HepG2 (cell line): ENCODE results near the gene LIPC. TPM values are rescaled to one million over a fixed set of nuclear protein-coding genes. Genes with fewer than 3 reads are reported as not detected.

Experiments used
- ATAC-seq: fragments of 200-7000 bp; cut with Tn5 transposase; 3 replicates; pipeline ENCODE4 v1.9.1; 2020; ENCODE audit warnings: mild to moderate bottlenecking, moderate library complexity
- BruUV-seq: library from RNA; stranded (reverse); fragments of 400-500 nt; replicated peaks from 2 replicates; lab custom pipeline; 2021; lab: Mats Ljungman, UMichigan
- CTCF ChIA-PET: fragments of 300-600 bp; formaldehyde crosslinking; extraction: SDS; loops from one replicate; lab custom pipeline; 2021; ENCODE audit warnings: low total read pairs, inconsistent platforms, low intra/inter-chr PET ratio; lab: Yijun Ruan, JAX
- POLR2A ChIA-PET: fragments of 350-600 bp; sonication (Branson Sonifier 250); formaldehyde crosslinking; loops from one replicate; lab custom pipeline; 2020; ENCODE audit warnings: antibody characterized with exemption, inconsistent platforms; lab: Yijun Ruan, JAX
- DNase-seq: peaks from one replicate; pipeline ENCODE4 v3.0.0-alpha.2; 2015; ENCODE audit warnings: low spot score
- FAIRE-seq: peaks from 3 replicates; lab custom pipeline; 2011; peaks lifted over from hg19 to GRCh38; lab: Jason Lieb, UNC
- H2AFZ ChIP-seq: one replicate; pipeline ENCODE4 v1.6.1; 2011; ENCODE audit warnings: low read length, inconsistent platforms
- H3K27ac ChIP-seq: fragments of 300-600 bp; 3 replicates; pipeline ENCODE4 v1.8.0; 2011; ENCODE audit warnings: mixed run types, mild to moderate bottlenecking, mixed read lengths, low read length, inconsistent platforms; ENCODE audit not compliant: insufficient read depth; ENCODE audit errors: extremely low read length
- H3K27me3 ChIP-seq, 2 experiments: fragments of 200-600 bp in 1 of 2; 2 replicates in 1 of 2; 3 replicates in 1 of 2; pipeline versions ENCODE4 v1.6.0 to v1.8.0; 2011; ENCODE audit warnings: low read length in 2 of 2, mild to moderate bottlenecking in 2 of 2, moderate library complexity in 2 of 2, inconsistent platforms in 1 of 2; ENCODE audit not compliant: insufficient read depth in 2 of 2, control insufficient read depth in 1 of 2
- H3K36me3 ChIP-seq, 2 experiments: fragments of 200-600 bp in 1 of 2; replicated peaks in 1 of 2; 2 replicates in 1 of 2; 3 replicates in 1 of 2; pipeline versions ENCODE4 v1.5.1 to v1.8.0; 2011; ENCODE audit warnings: low read length in 2 of 2, inconsistent platforms in 1 of 2; ENCODE audit not compliant: insufficient read depth in 2 of 2, control insufficient read depth in 1 of 2
- H3K4me1 ChIP-seq: 2 replicates; pipeline ENCODE4 v1.5.1; 2012; ENCODE audit warnings: low read length, inconsistent platforms; ENCODE audit not compliant: insufficient read depth
- H3K4me2 ChIP-seq: 2 replicates; pipeline ENCODE4 v1.6.0; 2011; ENCODE audit warnings: low read depth, low read length, inconsistent platforms
- H3K4me3 ChIP-seq, 3 experiments: fragments of 200-600 bp in 1 of 3; sonication (generic), shearing (Covaris generic) in 1 of 3; replicated peaks in 1 of 3; 2 replicates each; pipeline ENCODE4 v1.5.1; 2011 to 2016; ENCODE audit warnings: low read length in 3 of 3, inconsistent platforms in 2 of 3, low read depth in 2 of 3, mild to moderate bottlenecking in 2 of 3, control low read depth in 1 of 3, mixed read lengths in 1 of 3; ENCODE audit not compliant: insufficient read depth in 1 of 3
- H3K79me2 ChIP-seq: one replicate; pipeline ENCODE4 v1.6.1; 2011; ENCODE audit warnings: low read length, inconsistent platforms; ENCODE audit not compliant: insufficient read depth
- H3K9ac ChIP-seq: 2 replicates; pipeline ENCODE4 v1.6.0; 2011; ENCODE audit warnings: mild to moderate bottlenecking, low read depth, low read length, inconsistent platforms; ENCODE audit not compliant: insufficient read depth
- H3K9me3 ChIP-seq: 2 replicates; pipeline ENCODE4 v1.5.1; 2012; ENCODE audit warnings: mild to moderate bottlenecking, low read length
- H4K20me1 ChIP-seq: 2 replicates; pipeline ENCODE4 v1.6.0; 2011; ENCODE audit warnings: inconsistent platforms, mild to moderate bottlenecking, low read length, moderate library complexity; ENCODE audit not compliant: insufficient read depth
- AKNA ChIP-seq: sonication (generic); formaldehyde crosslinking; IDR thresholded peaks from 2 replicates; pipeline ENCODE4 v1.4.0; 2020; ENCODE audit warnings: missing genetic modification reagents, borderline replicate concordance
- HINFP ChIP-seq: sonication (generic); formaldehyde crosslinking; IDR thresholded peaks from 2 replicates; pipeline ENCODE4 v1.4.0; 2020; ENCODE audit warnings: low read depth, mild to moderate bottlenecking, missing genetic modification reagents
- NFYB ChIP-seq: sonication (generic); formaldehyde crosslinking; IDR thresholded peaks from 2 replicates; pipeline ENCODE4 v1.4.0; 2020; ENCODE audit warnings: missing genetic modification reagents
- STAG1 ChIP-seq: sonication (generic); formaldehyde crosslinking; IDR thresholded peaks from 2 replicates; pipeline ENCODE4 v1.4.0; 2020; ENCODE audit warnings: missing genetic modification reagents
- ZNF670 ChIP-seq: sonication (generic); formaldehyde crosslinking; IDR thresholded peaks from 2 replicates; pipeline ENCODE4 v1.8.0; 2022; ENCODE audit warnings: mild to moderate bottlenecking, missing genetic modification reagents, borderline replicate concordance
- WGBS: methylation state at CpG from one replicate; pipeline ENCODE4 v1.1.6; 2017; ENCODE audit warnings: low lambda C conversion rate; 5-methylcytosine and 5-hydroxymethylcytosine counted together
- in situ Hi-C: cut with HindIII; loops from 2 replicates; pipeline ENCODE4 v1.10.0; 2017; ENCODE audit warnings: low pct_unique_long_range_greater_than_20kb; ENCODE audit not compliant: extremely low pct_ligation_motif_present
- intact Hi-C: fragments of 100-400 bp; cut with micrococcal nuclease; formaldehyde crosslinking; loops from one replicate; pipeline ENCODE4 v1.10.0; 2022; ENCODE audit not compliant: unreplicated experiment
- polyA plus RNA-seq, 8 experiments: library from polyadenylated mRNA; depleted of rRNA in 3 of 8; stranded (reverse) in 7 of 8; unstranded in 1 of 8; fragments of >200 nt; fragmentation: Illumina TruSeq in 4 of 8; extraction: Trizol in 4 of 8; gene quantifications; 2 replicates each; pipeline versions ENCODE4 v1.2.1 to v1.2.3, GENCODE V29; 2011 to 2016; ENCODE audit warnings: low read depth in 4 of 8, missing spikeins in 1 of 8, mixed read lengths in 1 of 8; ENCODE audit not compliant: insufficient read depth in 1 of 8
- total RNA-seq, 5 experiments: library from RNA; depleted of rRNA; stranded (reverse); fragments of >200 nt; fragmentation: Illumina TruSeq; extraction: Trizol; gene quantifications; 2 replicates each; pipeline ENCODE4 v1.2.3, GENCODE V29; 2016; ENCODE audit warnings: low read depth in 1 of 5

LIPC gene
- total and polyA plus RNA-seq, 2 of the 13 experiments (the other 11 are each of a cell fraction or from before 2014, with no cell fraction given) = 26.0 to 38.0 TPM

- no peak for TF ChIP-seq AKNA (CRISPR knock-in tag)
- TF ChIP-seq NFYB (CRISPR knock-in tag) = no peak
These were observed 117.9 kb downstream of the LIPC start (continued) for GRCh38 chr15:58549785-58550074.

DNA sequence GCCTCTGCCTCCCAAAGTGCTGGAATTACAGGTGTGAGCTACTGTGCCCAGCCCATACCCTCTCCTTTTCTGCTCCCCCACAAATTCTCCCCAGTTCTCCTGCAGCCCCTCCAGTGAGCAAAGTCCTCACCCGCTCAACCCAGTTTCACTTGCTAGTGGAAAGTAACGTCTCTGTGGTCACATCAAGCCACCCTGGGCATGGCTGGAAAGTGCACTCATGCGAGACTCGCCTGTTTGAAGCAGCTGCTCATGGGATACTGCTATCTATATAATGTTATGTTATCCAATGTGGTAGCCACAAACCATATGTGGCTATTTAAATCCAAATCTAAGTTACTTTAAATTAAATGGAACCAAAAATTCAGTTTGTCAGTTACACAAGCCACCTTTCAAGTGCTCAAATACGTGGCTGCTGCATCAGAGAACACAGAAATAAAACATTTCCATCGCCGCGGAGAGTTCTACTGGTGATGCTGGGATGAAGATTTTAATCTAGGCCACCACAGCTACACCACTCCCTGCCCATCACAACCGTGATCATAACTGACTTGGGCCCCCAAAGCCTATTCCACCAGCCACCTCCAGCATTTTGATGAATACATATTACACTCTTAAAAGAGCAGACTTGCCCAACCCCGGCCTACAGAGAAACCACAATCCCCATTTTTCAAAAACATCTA, 119.4 kb downstream of the LIPC start:
- CTCF ChIA-PET = no interaction called here

More for the DNA sequence above, 119.4 kb downstream of the LIPC start:
- Histone ChIP-seq H2AFZ (no peak overlapping the region), H3K36me3 (no peaks in the 10 kb centered on the region), H3K4me1 (peaks cover 48% of the 10 kb centered on the region), H3K27ac (peak overlapping the region; percentile 74), H3K79me2 (no peaks in the 10 kb centered on the region), H4K20me1 (no peaks in the 10 kb centered on the region), H3K9ac (no peak overlapping the region), H3K4me2 (peak overlapping the region; percentile 78), H3K27me3 (no peaks in the 10 kb centered on the region), H3K4me3 (peak overlapping the region in 2 of 3 experiments; percentile 19 to 59; a peak in 3 of 6 replicates), H3K9me3 (no peaks in the 10 kb centered on the region)
- in situ Hi-C loops (loop anchor here (5.0 kb wide), 1 partner anchor 109 kb away; no protein-coding TSS in a partner anchor), intact Hi-C loops (loop anchor here (1.0 kb wide), 1 partner anchor 112 kb away; no protein-coding TSS in a partner anchor)
- TF ChIP-seq STAG1 = 0 out of 2 replicates have a peak, but pooled peaks have one; percentile 5
- TF ChIP-seq ZNF670 (CRISPR knock-in tag) = no peak
- no peak for TF ChIP-seq HINFP (CRISPR knock-in tag)
- POLR2A ChIA-PET = interaction anchor here (0.6 to 2.4 kb wide), 8 partner anchors 17 to 236 kb away, joined by 3 to 12 read pairs (median 4); partner anchors contain the start of gene MINDY2
- DNase-seq = no peak
- no peak; the same call in 2 of the 3 replicates for ATAC-seq
- BruUV-seq = no TSS peak
- FAIRE-seq = no peak
- WGBS = 67% methylated on average over 10 of the region's 10 CpGs
